BLaER1 treated with 17β-estradiol and CSF1 and Interleukin-3, amounts not matched to agents 10 nM and 100 nM (cell line): ENCODE data around the gene MAP4K2.

ENCODE experiments used
- H3K27ac ChIP-seq, 11 experiments: shearing (Covaris generic); formaldehyde crosslinking; 2 replicates each; pipeline ENCODE4 v1.8.1; 2022
- H3K27me3 ChIP-seq, 11 experiments: shearing (Covaris generic); formaldehyde crosslinking; 2 replicates each; pipeline ENCODE4 v1.8.1; 2022
- H3K36me3 ChIP-seq, 11 experiments: shearing (Covaris generic); formaldehyde crosslinking; 2 replicates each; pipeline ENCODE4 v1.8.1; 2022
- H3K4me1 ChIP-seq, 10 experiments: shearing (Covaris generic); formaldehyde crosslinking; 2 replicates each; pipeline ENCODE4 v1.8.1; 2022
- H3K4me2 ChIP-seq, 11 experiments: shearing (Covaris generic); formaldehyde crosslinking; 2 replicates each; pipeline ENCODE4 v1.8.1; 2022
- H3K4me3 ChIP-seq, 10 experiments: shearing (Covaris generic); formaldehyde crosslinking; 2 replicates each; pipeline ENCODE4 v1.8.1; 2022
- H3K9ac ChIP-seq, 11 experiments: shearing (Covaris generic); formaldehyde crosslinking; 2 replicates each; pipeline ENCODE4 v1.8.1; 2022
- H3K9me3 ChIP-seq, 11 experiments: shearing (Covaris generic); formaldehyde crosslinking; replicated peaks in 1 of 11; 2 replicates each; pipeline ENCODE4 v1.8.1; 2022
- H4K20me1 ChIP-seq, 11 experiments: shearing (Covaris generic); formaldehyde crosslinking; 2 replicates each; pipeline ENCODE4 v1.8.1; 2022
- Cebpa-rat ChIP-seq, 11 experiments: shearing (Covaris generic); IDR thresholded peaks; 2 replicates each; pipeline ENCODE4 v1.8.1; 2022

The MAP4K2 gene

DNA sequence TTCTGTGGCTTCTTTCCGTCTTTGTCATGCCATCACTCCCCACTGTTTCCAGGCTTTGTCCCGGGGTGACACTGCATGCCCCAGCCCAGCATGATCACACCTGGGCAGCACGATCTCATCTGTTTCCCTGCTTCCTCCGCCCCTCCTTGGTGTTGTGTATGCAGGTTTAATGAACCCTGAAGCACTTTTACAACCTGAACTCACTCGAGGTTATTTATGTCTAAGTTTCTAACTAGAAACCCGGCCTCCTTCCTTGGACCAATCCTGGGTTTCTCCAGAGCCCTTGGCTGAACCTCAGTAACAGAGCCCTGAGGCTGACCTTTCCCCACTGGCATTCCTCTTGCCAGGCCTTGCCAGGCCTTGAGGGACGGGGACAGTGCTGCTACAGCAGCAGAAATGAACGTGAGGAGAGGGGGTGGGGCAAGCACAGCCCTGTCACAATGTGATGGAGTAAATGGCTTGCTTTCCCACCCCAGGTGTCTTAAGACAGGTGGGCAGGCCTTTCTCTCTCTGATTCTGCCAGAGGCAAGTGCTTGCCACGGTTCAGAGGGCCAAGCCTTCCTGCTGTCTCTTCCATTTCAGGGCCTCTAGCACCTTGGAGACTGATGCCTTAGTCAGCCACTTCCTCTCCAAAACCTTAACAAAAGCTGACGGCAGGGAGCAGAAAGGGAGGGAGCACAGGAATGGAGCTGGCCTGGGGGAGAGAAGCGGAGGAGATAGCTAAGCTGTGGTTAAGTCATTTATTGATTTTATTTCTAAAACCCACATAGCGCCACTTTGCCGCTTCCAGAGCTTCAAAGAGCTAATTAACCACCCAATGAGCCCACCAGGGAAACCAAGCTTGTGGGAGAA is 40.1 kb downstream of the MAP4K2 start:
- Histone ChIP-seq H4K20me1 (peaks cover 71 to 87% (median 84%) of the 10 kb centered on the region in 11 experiments), H3K4me3 (peak overlapping the region in 2 of 10 experiments; percentile 21 to 44; a peak in 4 of 20 replicates), H3K9ac (peak overlapping the region; percentile 50 to 72 (median 67); a peak in 21 of 22 replicates), H3K36me3 (peaks cover 52 to 67% (median 61%) of the 10 kb centered on the region in 11 experiments), H3K4me1 (peaks cover 77 to 93% (median 86%) of the 10 kb centered on the region in 10 experiments), H3K9me3 (no peaks in the 10 kb centered on the region), H3K4me2 (peak overlapping the region; percentile 63 to 91 (median 86)), H3K27me3 (no peaks in the 10 kb centered on the region), H3K27ac (peak overlapping the region; percentile 7 to 82 (median 68); a peak in 20 of 22 replicates)
- TF ChIP-seq Cebpa-rat (IDR thresholded peaks at IDR 0.05) = no peak

DNA sequence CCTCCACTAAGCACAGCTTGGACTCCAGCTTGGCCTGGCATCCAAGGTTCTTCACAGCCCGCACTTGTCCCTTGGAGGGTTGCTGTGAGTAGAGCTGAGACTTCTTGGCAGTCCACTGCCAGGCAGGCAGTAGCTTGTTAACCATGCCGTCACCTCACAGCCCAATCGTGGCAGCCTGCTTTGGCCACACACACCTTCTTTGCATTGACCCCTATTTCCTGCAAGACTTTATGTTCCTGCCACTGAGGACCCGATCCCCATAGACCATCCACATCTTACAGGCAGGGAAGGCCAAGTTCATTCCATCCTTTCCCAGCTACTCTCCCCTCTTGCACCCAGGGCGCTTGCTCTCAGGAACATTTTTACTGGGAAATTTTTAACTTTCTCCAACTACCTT is 40.7 kb downstream of the MAP4K2 start:
- Histone ChIP-seq H3K4me1 (peaks cover 71 to 87% (median 80%) of the 10 kb centered on the region in 10 experiments), H3K27ac (peak overlapping the region in 8 of 11 experiments; percentile 42 to 82 (median 73); a peak in 15 of 22 replicates), H4K20me1 (peaks cover 64 to 81% (median 78%) of the 10 kb centered on the region in 11 experiments), H3K4me3 (no peak overlapping the region), H3K9me3 (no peaks in the 10 kb centered on the region), H3K9ac (peak overlapping the region in 7 of 11 experiments; percentile 60 to 72 (median 67); a peak in 12 of 22 replicates), H3K4me2 (peak overlapping the region; percentile 63 to 91 (median 86); a peak in 21 of 22 replicates), H3K27me3 (no peaks in the 10 kb centered on the region), H3K36me3 (peaks cover 46 to 60% (median 54%) of the 10 kb centered on the region in 11 experiments)
- TF ChIP-seq Cebpa-rat (IDR thresholded peaks at IDR 0.05) = no peak

DNA sequence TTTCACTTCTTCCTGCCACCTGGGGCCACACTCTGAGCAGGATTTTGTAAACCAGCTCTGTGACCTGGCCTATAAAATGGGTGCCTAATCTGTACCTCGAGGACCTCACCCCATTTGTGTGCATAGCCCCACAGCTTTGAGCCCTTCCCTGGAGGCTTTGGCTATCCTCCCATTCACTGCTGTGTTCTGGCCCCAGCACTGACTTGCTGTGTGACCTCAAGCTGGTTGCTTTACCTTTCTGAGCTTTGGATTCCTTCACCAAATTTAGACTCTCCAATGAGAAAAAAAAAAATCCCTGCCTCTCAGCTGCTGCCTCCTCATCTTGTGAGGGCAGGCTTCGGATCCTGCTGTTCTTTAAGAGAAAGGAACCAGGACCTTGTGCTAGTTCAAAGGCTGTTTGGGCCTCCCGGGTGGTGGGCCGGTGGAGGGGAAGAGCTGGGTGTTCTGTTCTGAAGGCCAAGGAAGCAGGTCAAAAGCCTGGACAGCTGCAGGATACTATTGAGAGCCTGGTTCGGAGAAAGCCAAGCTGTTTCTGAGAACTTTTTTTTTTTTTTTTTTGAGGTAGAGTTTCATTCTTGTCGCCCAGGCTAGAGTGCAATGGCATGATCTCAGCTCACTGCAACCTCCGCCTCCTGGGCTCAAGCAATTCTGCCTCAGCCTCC is 42.1 kb downstream of the MAP4K2 start:
- Histone ChIP-seq H3K9ac (peak overlapping the region in 7 of 11 experiments; percentile 10 to 67 (median 42); a peak in 12 of 22 replicates), H3K36me3 (peaks cover 34 to 47% (median 42%) of the 10 kb centered on the region in 11 experiments), H3K27ac (peak overlapping the region in 7 of 11 experiments; percentile 23 to 75 (median 41); a peak in 9 of 22 replicates), H3K4me1 (peaks cover 64 to 85% (median 78%) of the 10 kb centered on the region in 10 experiments), H3K4me3 (no peak overlapping the region), H4K20me1 (peaks cover 52 to 68% (median 66%) of the 10 kb centered on the region in 11 experiments), H3K4me2 (peak overlapping the region in 9 of 11 experiments; percentile 53 to 91 (median 71); a peak in 18 of 22 replicates), H3K27me3 (no peaks in the 10 kb centered on the region), H3K9me3 (no peaks in the 10 kb centered on the region)
- no peak for TF ChIP-seq Cebpa-rat (IDR thresholded peaks at IDR 0.05)

DNA sequence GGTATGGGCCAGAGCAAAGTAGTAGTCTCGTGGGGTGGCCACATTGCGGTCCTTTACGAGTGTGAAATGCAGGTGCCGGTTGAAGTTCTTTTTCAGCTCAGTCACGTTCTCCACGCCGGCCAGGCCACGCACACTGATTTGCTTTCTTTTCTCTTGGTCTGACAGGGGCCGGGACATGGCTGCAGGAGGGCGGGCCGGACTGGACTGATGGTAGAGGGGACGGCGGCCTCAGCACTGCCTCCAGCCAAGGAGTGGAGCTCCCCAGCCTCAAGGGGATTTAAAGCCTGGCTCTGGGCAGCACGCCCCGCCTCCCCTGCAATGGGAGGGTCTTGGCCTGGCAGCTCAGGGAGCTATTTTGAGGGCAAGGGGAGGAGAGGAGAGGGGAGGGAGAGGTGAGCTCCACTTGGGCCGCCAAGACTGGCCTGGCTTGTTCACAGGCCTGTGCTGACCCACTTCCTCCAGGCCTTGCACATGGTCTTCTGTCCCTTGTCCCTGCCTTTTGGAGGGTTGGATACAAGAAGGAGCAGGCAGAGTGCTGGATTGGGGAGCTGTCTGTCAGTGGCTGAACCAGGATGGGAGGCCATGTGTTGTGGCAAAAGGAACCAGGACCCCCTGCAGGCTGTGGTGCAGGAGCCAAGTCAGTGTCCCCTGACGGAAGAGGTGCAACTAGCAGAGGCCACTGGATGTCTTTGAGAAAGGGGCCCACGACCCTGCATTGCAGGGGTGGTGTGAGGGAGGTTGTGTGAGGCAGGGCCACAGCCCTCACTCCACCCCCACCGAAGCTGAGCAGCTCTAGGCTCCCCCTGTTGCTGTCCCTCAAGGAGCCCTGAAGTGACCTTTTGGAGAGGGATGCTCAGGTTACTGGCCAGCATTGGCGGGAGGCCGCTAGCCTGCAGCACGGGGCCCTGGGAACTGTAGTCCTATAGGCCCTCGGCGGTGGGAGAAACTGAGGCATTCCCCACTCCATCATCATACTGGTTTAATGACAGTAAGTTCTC is 43.0 kb downstream of the MAP4K2 start, which contains the start of gene PYGM:
TSS of gene PYGM (minus strand) at position 253 of the 998 bp plus-strand sequence. CDS start at position 177, 76 bp downstream.
- TF ChIP-seq Cebpa-rat (IDR thresholded peaks at IDR 0.05) = no peak
- peaks cover 44 to 59% (median 58%) of the 10 kb centered on the region in 11 experiments for H4K20me1 ChIP-seq
- peak within 1 kb of the TSS in 8 of 11 experiments; percentile 23 to 75 (median 43); a peak in 16 of 22 replicates for H3K27ac ChIP-seq
- no peaks in the 10 kb centered on the region for H3K9me3 ChIP-seq
- peaks cover 25 to 39% (median 34%) of the 10 kb centered on the region in 11 experiments for H3K36me3 ChIP-seq
- H3K27me3 ChIP-seq = no peaks in the 10 kb centered on the region
- peak within 1 kb of the TSS in 9 of 11 experiments; percentile 16 to 67 (median 42); a peak in 17 of 22 replicates for H3K9ac ChIP-seq
- H3K4me1 ChIP-seq = peaks cover 55 to 85% (median 74%) of the 10 kb centered on the region in 10 experiments
- H3K4me3 ChIP-seq = no peak within 1 kb of the TSS
- peak within 1 kb of the TSS; percentile 21 to 91 (median 68) for H3K4me2 ChIP-seq

DNA sequence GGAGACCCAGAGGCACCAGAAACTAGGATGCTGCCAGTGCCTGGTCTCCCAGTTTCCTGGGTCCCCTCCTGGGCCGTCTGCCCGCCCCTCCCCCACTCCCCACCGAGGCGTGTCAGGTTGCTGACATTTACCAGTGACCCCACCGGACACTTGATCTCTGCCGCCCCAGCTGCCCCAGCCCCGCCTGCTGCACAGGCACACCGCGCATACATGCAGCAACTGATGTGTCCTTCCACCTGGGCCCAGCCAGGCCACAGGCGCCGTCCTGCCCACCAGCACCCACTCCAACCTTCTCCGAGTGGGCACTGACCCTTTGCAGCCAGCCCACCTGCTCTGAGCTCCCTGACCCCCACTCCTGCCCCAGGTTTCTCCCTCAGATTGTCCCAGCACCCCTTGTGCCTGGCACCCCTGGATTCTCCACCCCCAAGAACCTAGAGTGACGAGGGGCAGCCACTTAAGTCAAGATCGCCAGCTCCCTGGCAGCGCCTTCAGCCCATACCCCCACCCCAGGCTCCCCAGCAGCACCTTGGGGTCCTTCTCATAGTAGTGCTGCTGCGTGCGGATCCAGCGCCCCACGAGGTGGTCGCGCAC is 43.8 kb downstream of the MAP4K2 start:
- Histone ChIP-seq H3K9me3 (no peaks in the 10 kb centered on the region), H3K4me2 (peak overlapping the region in 10 of 11 experiments; percentile 32 to 91 (median 70); a peak in 18 of 22 replicates), H3K27ac (peak overlapping the region in 6 of 11 experiments; percentile 34 to 75 (median 45); a peak in 10 of 22 replicates), H4K20me1 (peaks cover 36 to 51% (median 50%) of the 10 kb centered on the region in 11 experiments), H3K4me1 (peaks cover 47 to 79% (median 67%) of the 10 kb centered on the region in 10 experiments), H3K27me3 (no peaks in the 10 kb centered on the region), H3K4me3 (no peak overlapping the region), H3K36me3 (peaks cover 18 to 31% (median 26%) of the 10 kb centered on the region in 11 experiments), H3K9ac (peak overlapping the region in 8 of 11 experiments; percentile 16 to 67 (median 45); a peak in 10 of 22 replicates)
- no peak for TF ChIP-seq Cebpa-rat (IDR thresholded peaks at IDR 0.05)

DNA sequence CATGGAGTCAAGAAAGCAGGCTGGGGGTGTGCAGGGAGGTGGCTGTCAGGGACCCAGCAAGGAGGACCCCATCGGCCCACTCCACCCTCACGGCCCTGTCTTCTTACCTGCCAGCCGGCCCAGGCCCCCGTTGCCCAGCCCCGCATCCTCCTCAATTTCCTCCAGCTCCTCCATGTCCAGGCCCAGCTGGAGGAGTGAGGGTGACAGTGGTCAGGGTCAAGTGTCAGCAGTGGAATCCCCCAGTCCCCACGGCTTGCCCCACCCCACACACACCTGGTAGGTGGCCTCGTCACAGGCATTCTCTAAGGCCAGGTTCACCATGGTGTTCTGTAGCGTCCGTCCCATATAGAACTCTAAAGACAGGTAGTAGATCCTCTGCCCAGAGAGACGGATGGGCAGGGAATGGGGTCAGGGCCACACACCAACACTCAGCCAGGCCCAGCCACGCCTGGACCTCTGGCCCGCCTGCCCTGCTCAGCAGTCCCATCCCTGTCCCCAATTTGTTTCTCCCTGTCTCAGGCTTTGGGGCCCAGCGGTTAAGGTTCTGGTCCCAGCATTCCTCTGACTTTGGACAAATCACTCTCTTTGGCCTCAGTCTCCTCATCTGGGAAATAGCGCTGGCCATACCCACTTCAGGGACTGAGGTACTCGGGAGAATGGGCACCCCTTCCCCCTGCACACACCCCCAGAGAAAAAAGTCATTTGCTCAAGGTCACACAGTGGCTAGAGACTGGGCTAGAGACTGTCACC is 44.5 kb downstream of the MAP4K2 start:
- 0 out of 22 replicates have a peak overlapping the region, but pooled peaks of 1 of the 11 experiments have one; percentile 3 for H3K9ac ChIP-seq
- H3K27ac ChIP-seq = no peak overlapping the region
- peaks cover 29 to 44% (median 43%) of the 10 kb centered on the region in 11 experiments for H4K20me1 ChIP-seq
- no peak overlapping the region for H3K4me3 ChIP-seq
- no peak for TF ChIP-seq Cebpa-rat (IDR thresholded peaks at IDR 0.05)
- no peaks in the 10 kb centered on the region for H3K27me3 ChIP-seq
- peaks cover 40 to 72% (median 59%) of the 10 kb centered on the region in 10 experiments for H3K4me1 ChIP-seq
- no peaks in the 10 kb centered on the region for H3K9me3 ChIP-seq
- peak overlapping the region in 1 of 11 experiments; percentile 90; a peak in 2 of 22 replicates for H3K4me2 ChIP-seq
- H3K36me3 ChIP-seq = peaks cover 10 to 23% (median 19%) of the 10 kb centered on the region in 11 experiments; a peak in 21 of 22 replicates
